Brain pericyte (primary cell): ENCODE data around the gene MMADHC.
"Not testable (repeated sequence)": the region's sequence is repeated elsewhere in the genome, so short reads cannot be mapped to it uniquely, and the experiment has no call there.

Experiments used
- DNase-seq: peaks from one replicate; pipeline ENCODE4 v3.0.0-alpha.2; 2012; ENCODE audit warnings: low read depth, low spot score

MMADHC gene

DNA sequence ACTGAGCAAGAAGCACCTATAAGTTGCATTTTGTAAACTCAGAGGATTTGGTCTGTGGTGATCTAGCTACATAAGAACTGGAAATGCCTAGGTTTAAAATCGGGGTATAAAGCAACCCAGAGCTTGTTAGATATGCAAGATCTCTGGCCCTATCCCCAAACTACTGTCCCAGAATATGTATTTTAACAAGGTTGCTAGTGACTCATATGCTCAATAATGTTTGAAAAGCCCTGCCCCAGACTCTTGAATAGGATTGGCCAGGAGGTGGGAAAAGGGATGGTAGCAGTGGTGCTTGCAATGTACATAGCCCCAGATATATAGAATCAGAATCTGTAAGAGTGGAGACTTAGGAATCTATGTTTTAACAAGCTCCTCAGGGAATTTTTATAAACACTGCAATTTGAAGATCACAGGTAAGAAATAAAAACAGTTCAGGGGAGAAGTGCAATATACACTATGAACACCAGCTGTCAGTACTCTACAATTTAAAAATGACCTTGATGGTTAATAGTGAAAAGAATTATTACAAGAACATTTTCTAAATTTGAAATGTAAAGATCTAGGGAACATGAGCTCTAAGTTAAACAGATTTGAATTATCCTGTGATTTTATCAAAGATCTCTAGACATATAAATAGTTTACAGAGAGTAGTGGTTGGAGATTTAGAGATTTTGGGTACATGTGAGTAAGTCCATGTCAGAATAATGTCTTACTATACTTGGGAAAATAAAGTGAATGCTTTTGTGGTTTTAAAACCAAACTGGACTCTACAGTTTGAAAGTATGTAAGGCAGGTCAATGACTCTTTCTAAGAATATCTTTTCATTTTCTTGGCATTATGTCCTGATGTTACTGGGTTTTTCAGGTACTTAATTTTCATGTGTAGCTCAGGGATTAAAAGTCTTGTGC is 7.7 kb upstream of the MMADHC start:
- DNase-seq = no peak

GRCh38 chr2:149594411-149594810 is 6.8 kb upstream of the MMADHC start:
- no peak for DNase-seq

GRCh38 chr2:149587950-149588487 is 444 bp upstream of the MMADHC start:
- DNase-seq = no peak

DNA sequence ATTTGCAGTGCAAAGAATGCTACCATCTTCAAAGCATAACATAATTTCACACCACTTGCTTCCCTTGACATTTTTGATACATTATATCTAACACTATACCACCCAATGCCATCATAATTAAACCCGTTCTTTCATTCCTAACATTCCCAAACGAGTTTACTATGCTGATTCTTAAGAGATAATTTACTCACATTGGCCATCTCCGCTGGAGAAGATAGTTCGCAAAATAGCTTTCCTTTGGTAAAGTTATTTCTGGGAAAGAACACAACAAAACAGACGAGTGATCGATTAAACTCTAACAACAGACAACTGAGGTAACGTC is 716 bp downstream of the MMADHC start:
- no peak for DNase-seq

GRCh38 chr2:149586063-149586462 is 1.5 kb downstream of the MMADHC start:
- no peak for DNase-seq

DNA sequence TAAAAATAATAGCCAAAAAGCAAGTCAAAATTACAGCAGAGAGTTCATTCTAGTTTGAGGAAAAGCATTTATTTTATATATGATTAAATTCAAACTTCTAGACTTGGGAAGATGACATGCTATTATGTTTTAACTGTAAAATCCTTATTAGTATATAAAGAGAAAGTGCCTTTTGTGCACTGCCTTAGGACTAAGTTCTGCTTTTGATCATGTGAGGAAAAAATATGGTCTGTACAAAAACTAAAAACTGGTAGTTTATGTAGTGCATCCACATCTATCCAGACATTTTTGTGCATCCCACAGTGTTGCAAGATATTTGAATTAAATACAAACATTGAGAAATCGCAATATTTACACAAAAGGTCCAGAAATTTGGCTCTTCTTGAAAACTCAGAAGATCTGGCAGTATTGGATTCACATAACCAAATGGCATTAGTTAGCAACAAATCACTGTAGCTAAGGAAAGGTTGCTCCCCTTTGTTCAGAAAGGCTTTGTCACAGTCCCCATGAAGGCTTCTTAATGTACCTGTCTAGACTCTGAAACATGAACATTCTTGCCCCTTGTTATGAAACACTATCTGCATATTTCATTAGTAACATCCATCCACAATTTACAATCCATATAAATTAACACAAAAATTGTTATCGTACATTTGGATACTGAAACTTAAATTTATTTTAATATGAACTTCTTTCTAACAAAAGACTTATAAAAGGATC is 2.2 kb downstream of the MMADHC start:
- DNase-seq = no peak

DNA sequence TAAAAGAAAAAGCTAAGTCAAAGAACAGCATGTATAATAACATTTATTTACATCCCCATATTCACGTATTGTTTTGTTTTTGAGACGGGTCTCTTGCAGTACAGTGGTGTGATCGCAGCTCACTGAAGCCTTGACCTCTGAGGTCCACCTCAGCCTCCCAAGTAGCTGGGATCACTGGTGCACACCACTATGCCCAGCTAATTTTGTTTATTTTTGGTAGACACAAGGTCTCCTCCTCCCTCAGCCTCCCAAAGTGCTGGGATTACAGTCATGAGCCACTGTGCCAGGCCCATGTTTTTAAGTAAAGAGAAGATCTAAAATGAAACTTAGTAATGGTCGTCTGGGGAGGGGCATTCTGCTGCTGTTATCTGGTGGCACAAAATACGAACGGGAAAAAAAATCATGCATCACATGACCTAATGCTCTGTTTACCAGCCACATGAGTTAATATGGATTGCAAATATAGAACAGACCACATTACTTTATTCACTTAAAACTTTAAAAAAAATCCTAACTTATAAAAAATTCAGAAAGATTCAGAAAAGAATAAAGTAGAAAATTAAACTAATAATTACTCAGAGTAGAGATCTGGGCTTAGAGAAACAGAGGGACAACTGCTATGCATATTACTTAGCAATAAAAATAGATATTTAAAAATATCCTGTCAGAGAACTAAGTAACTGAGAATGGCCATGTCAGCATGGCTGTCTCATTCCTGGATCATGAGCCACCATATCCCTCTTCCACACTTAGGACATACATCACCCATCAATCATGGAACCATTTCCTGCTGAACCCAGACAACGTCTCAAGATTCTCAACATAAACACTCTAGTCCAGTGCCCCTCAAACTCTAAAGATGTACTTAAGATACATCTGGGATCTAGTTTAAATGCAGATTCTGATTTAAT is 7.3 kb downstream of the MMADHC start:
- DNase-seq = no peak

DNA sequence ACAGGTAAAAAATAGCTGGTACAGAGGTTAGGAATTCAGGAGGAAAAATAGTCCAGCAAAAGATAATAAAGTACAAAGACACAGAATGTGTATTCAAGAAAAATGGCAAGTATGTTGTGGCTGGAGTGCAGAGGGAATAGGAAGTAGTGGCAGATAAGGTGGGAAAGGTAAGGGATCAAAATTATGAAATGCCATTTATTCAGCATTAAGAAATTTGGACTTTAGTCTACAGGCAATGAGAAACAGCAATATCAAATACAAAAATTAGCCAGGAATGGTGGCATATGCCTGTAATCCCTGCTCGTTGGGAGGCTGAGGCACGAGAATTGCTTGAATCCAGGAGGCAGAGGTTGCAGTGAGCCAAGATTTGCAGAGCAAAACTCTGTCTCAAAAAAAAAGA is 10.3 kb downstream of the MMADHC start:
- DNase-seq = no peak

GRCh38 chr2:149575752-149576151 is 11.8 kb downstream of the MMADHC start:
- no peak for DNase-seq

- DNase-seq = no peak
These were observed 12.3 kb downstream of the MMADHC start for GRCh38 chr2:149575277-149575676.

GRCh38 chr2:149573760-149574159 is 13.8 kb downstream of the MMADHC start:
- DNase-seq = no peak

- no peak for DNase-seq
These were observed 15.2 kb downstream of the MMADHC start for GRCh38 chr2:149572102-149572953.

DNA sequence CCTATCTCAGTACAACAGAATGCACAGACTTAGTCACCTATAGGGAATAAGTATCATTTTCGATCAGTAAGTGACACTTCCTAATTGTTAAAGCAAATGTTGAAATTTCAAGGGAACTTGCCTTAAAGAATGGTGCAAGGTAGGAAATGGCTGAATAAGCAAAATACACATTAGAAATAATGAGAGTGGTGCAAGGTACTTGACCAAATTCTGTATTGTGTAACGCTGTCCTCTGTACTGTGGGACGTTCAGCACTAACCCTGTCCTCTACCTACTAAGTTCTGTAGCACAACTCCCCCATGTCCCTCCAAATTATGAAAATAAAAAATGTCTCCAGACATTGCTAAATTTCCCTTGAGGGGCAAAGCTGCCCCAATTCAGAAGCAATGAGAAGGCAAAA is 19.4 kb downstream of the MMADHC start:
- DNase-seq = no peak

DNA sequence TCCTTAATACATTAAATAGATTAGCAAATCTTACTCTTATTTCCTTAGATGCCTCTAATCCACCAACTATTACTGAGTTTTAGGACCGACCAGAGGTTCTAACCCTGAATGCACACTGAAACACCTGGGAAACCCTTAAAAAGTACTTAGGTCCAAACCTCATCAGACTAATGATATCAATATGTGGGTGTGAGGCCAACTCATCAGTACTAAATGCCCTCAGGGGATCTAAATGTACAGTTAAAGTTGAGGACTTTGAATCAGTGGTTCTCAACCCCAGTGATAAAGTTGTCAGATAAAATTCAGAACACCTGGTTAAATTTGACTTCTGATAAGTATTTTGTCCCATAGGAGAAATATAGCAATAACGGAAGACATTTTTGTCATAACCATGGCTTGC is 20.9 kb downstream of the MMADHC start:
- no peak for DNase-seq

DNA sequence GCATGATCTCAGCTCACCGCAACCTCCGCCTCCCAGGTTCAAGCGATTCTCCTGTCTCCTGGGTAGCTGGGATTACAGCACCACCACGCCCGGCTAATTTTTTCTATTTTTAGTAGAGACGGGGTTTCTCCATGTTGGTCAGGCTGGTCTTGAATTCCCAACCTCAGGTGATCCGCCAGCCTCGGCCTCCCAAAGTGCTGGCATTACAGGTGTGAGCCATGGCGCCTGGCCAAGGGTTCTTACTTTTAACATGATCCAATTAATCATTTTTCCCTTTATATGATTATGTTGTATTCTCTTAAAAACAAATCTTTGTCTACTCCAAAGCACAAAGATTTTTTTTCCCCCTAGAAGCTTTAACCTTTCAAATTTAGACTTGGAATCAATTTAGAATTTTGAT is 21.9 kb downstream of the MMADHC start:
- not testable (repeated sequence) for DNase-seq

GRCh38 chr2:149564983-149565382 is 22.6 kb downstream of the MMADHC start:
- DNase-seq = no peak

DNA sequence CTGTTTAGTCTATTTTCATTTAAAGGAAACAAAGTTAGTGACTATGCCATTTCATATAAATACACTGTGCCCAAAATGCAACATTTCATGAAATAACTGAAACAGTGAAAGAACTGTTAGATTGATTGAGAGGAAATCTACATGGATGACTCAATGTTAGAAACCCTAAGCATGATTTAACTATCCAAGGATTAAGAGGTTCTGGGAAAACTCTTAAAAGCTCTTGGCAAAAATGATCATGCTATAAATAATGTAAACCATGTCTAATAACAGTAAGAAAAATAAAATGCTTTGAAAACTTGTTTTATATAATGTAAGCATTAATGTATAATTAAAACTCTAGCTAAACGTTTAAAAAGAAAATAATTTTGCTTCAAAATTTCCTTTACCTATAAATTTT is 23.5 kb downstream of the MMADHC start:
- no peak for DNase-seq

DNA sequence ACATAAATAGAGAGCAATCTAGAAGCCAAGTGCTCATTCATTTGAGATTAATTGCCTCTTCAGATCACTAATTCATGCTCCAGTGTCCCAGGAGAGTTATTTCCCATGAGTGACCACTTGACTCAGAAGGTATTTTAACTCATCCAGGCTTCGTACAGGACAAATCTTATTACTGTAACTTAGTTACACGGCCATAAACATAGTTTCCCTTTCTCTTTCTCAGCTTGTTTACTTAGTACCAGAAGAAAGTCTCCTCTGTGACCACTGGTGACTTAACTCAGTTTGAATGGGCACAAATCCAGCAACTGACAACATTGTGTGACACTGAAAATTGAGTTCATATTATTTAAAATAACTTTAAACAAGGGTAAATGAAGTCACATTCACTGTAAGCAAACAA is 25.3 kb downstream of the MMADHC start:
- DNase-seq = no peak

DNA sequence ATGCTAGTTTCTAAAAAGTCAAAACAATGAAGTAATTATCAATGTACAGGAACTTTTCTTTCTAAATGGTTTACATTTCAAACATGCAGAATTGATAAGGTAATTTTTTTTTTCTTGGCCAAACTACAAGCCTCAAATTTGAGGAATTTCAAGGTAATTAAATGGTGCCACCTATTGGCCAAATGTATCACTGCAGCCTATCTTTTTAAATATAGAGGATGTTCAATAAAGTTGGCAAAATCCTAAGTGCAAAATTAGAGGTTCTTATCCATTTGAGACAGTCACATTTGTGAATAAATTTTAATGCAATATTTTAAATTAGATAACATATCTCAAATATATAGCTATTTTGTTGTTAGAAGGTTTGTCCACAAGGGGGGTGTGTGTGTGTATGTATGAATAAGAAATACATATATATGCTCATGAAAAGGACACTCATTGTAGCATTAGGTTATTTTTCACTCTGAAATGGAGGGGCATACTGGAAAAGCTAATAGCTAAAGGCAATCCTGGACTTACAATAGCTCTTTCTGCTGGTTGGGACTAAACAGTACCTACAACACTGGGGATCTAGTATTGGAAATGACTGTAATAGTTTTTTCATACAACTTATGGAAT is 26.2 kb downstream of the MMADHC start:
- DNase-seq = no peak

GRCh38 chr2:149559341-149560068 is 28.1 kb downstream of the MMADHC start:
- no peak for DNase-seq
